ENCODE data around the gene HSPB6. TPM values are rescaled to one million over a fixed set of nuclear protein-coding genes. Genes with fewer than 3 reads are reported as not detected.

The HSPB6 gene
- total RNA-seq, 2 donors from 2014 or later, result 0.33 to 0.90 TPM

DNA sequence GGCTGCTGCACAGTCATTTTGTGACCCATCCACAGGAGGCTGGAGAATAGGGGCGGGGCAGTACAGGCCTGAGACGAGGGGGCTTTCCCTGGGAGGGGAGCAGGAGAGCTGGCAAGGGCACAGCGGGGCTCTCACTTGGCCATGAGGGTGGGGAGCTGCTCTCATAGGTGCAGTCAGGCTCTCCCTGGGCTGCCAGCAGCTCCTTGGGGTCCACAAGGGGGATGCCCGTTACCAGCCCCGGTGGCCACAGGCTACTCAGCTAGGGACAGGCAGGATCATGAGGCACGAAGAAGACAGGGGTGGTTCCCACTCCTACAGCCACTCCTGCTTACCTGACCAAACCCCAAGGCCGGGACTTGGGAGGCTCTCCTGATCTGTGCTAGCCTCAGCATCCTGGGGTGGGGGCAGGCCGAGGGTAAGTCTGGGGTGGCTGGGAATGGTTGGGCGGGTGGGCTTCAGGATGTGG is 35.0 kb upstream of the HSPB6 start:
- Mint-ChIP-seq H3K4me1 (peaks cover 1% of the 10 kb centered on the region), H3K36me3 (ENCODE audit: low read depth) (no peaks in the 10 kb centered on the region), H3K9me3 (no peaks in the 10 kb centered on the region), H3K27ac (no peak overlapping the region), H3K27me3 (ENCODE audit: insufficient read depth) (peaks cover 14% of the 10 kb centered on the region), H3K4me3 (no peak overlapping the region)
- Histone ChIP-seq H3K36me3 (ENCODE audit: control insufficient read depth, insufficient read depth, low read length) (no peaks in the 10 kb centered on the region), H3K4me3 (ENCODE audit: low read length) (no peak overlapping the region), H3K4me1 (ENCODE audit: control insufficient read depth, insufficient read depth, low read length) (no peaks in the 10 kb centered on the region), H3K27me3 (ENCODE audit: control insufficient read depth, insufficient read depth, low read length, poor library complexity, severe bottlenecking) (peaks cover 20% of the 10 kb centered on the region), H3K27ac (ENCODE audit: low read depth, low read length) (no peak overlapping the region), H3K9me3 (ENCODE audit: control insufficient read depth, low read length) (no peaks in the 10 kb centered on the region), H3K9ac (ENCODE audit: extremely low read depth, low read length, poor library complexity, severe bottlenecking) (no peak overlapping the region)
- TF ChIP-seq, protein P1, sequence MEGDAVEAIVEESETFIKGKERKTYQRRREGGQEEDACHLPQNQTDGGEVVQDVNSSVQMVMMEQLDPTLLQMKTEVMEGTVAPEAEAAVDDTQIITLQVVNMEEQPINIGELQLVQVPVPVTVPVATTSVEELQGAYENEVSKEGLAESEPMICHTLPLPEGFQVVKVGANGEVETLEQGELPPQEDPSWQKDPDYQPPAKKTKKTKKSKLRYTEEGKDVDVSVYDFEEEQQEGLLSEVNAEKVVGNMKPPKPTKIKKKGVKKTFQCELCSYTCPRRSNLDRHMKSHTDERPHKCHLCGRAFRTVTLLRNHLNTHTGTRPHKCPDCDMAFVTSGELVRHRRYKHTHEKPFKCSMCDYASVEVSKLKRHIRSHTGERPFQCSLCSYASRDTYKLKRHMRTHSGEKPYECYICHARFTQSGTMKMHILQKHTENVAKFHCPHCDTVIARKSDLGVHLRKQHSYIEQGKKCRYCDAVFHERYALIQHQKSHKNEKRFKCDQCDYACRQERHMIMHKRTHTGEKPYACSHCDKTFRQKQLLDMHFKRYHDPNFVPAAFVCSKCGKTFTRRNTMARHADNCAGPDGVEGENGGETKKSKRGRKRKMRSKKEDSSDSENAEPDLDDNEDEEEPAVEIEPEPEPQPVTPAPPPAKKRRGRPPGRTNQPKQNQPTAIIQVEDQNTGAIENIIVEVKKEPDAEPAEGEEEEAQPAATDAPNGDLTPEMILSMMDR (conservative IDR thresholded peaks at IDR 0.05), result no peak
- 92 to 93% methylated on average over 4 to 9 of the region's 9 CpGs for WGBS, 2 experiments (ENCODE audit: insufficient coverage in 1 of 2, insufficient read length in 1 of 2)
- peak; percentile 48 for DNase-seq

GRCh38 chr19:35790981-35791813 is 34.4 kb upstream of the HSPB6 start:
- Histone ChIP-seq H3K27ac (ENCODE audit: low read depth, low read length) (no peak overlapping the region), H3K27me3 (ENCODE audit: control insufficient read depth, insufficient read depth, low read length, poor library complexity, severe bottlenecking) (peaks cover 13% of the 10 kb centered on the region), H3K9ac (ENCODE audit: extremely low read depth, low read length, poor library complexity, severe bottlenecking) (no peak overlapping the region), H3K36me3 (ENCODE audit: control insufficient read depth, insufficient read depth, low read length) (no peaks in the 10 kb centered on the region), H3K4me3 (ENCODE audit: low read length) (no peak overlapping the region), H3K9me3 (ENCODE audit: control insufficient read depth, low read length) (no peaks in the 10 kb centered on the region), H3K4me1 (ENCODE audit: control insufficient read depth, insufficient read depth, low read length) (no peaks in the 10 kb centered on the region)
- Mint-ChIP-seq H3K36me3 (ENCODE audit: low read depth) (no peaks in the 10 kb centered on the region), H3K4me3 (no peak overlapping the region), H3K9me3 (no peaks in the 10 kb centered on the region), H3K27me3 (ENCODE audit: insufficient read depth) (peaks cover 7% of the 10 kb centered on the region), H3K27ac (no peak overlapping the region), H3K4me1 (no peaks in the 10 kb centered on the region)
- TF ChIP-seq, protein P1 (conservative IDR thresholded peaks at IDR 0.05), result peak; percentile 40
- 83% methylated on average over 16 to 20 of the region's 20 CpGs for WGBS, 2 experiments (ENCODE audit: insufficient coverage in 1 of 2, insufficient read length in 1 of 2)
- DNase-seq, result peak; percentile 64

DNA sequence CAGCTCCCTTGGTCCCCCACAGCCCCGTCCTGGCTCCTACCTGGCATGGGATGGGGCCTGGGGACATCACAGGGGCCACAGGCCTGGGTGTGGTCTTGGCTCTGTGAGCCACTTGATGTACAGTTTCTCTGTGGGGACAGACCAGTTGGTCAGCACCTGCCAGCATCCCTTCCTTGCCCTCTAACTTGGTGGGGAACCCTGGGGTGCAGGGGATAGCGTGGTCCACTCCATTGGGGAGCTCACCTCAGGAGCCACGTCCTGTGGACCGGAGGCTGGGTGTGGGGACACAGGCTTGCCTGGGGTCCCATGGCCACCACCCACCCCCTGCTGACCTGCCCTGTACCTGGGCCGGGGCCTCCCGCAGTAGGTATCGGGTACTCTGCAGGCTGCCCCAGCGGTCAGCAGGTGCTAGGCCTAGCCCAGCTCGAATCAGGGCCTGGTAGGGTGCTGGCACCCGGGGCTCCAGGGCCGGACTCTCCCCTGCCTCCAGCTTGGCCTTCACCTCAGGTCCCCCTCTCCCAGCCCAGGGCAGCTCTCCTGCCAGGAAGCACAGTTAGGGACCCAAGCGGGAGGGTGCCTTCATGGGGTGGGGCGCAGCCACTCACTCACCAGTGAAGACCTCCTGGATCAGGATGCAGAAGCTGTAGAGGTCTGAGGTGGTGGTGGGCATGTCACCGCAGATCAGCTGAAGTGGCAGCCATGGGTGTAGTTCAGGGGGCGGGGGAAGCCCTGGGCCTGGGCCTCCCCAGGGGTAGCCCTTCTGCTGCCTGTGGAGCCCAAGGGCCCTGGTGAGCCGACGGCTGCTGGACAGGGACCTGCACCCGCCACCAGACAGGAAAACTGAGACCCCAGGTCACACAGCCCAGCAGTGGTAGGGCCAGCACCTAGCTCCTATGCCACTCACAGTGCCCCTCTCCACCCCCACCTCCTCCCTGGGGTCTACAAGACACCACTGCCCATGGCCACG is 33.4 kb upstream of the HSPB6 start:
- Mint-ChIP-seq H3K9me3 (no peaks in the 10 kb centered on the region), H3K4me3 (no peak overlapping the region), H3K27ac (no peak overlapping the region), H3K27me3 (ENCODE audit: insufficient read depth) (no peaks in the 10 kb centered on the region), H3K4me1 (peaks cover under 1% of the 10 kb centered on the region), H3K36me3 (ENCODE audit: low read depth) (no peaks in the 10 kb centered on the region)
- Histone ChIP-seq H3K36me3 (ENCODE audit: control insufficient read depth, insufficient read depth, low read length) (no peaks in the 10 kb centered on the region), H3K9ac (ENCODE audit: extremely low read depth, low read length, poor library complexity, severe bottlenecking) (no peak overlapping the region), H3K4me1 (ENCODE audit: control insufficient read depth, insufficient read depth, low read length) (no peaks in the 10 kb centered on the region), H3K27ac (ENCODE audit: low read depth, low read length) (no peak overlapping the region), H3K4me3 (ENCODE audit: low read length) (no peak overlapping the region), H3K27me3 (ENCODE audit: control insufficient read depth, insufficient read depth, low read length, poor library complexity, severe bottlenecking) (peaks cover 4% of the 10 kb centered on the region), H3K9me3 (ENCODE audit: control insufficient read depth, low read length) (no peaks in the 10 kb centered on the region)
- peak; percentile 29 for DNase-seq
- TF ChIP-seq, protein P1 (conservative IDR thresholded peaks at IDR 0.05), result no peak
- WGBS, 2 experiments (ENCODE audit: insufficient coverage in 1 of 2, insufficient read length in 1 of 2), result 93% methylated on average over 5 to 19 of the region's 19 CpGs

All from endodermal cell (in vitro differentiated cells).